ENCODE data around the gene STARD10. TPM values are rescaled to one million over a fixed set of nuclear protein-coding genes. Genes with fewer than 3 reads are reported as not detected.
"Not testable (repeated sequence)": the region's sequence is repeated elsewhere in the genome, so short reads cannot be mapped to it uniquely, and the experiment has no call there.

STARD10 gene
- total RNA-seq, 6 experiments from 2014 or later: 10.8 to 16.9 (median 15.8) TPM

DNA sequence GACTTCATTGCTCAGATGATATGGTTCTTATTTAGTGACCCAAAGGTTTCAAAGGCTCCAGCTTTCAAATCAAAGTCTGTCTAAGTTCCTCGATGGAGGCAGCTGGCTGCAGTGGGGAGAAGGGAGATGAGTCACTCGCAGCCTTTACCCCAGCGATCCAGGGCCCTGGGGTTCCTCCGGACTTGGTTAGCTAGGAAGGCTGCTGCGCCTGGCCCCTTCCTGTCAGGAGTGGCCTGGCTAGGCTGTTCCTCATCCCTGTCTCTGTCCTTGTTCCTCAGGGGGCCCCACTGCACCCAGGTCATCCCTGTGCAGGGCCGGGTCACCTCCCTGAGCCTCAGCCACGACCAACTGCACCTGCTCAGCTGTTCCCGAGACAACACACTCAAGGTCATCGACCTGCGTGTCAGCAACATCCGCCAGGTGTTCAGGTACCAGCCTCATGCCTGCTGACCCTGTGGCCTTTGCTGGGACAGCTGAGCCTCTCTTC is 34.3 kb upstream of the STARD10 start:
- peak overlapping the region; percentile 26; the same call in 1 of the 2 replicates for H3K27ac Mint-ChIP-seq

DNA sequence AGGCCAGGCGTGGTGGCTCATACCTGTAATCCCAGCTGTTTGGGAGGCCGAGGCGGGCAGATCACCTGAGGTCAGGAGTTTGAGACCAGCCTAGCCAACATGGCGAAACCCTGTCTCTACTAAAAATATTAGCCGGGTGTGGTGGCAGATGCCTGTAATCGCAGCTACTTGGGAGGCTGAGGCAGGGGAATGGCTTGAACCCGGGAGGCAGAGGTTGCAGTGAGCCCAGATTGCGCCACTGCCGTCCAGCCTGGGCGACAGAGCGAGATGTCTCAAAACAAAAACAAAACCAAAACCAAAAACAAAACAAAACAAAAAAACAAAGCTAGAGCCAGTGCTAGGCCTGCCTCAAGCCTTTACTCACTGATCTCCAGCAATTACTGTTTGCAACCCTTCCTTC is 33.8 kb upstream of the STARD10 start:
- H3K36me3 Mint-ChIP-seq (ENCODE audit: low read depth); H3K9me3 Mint-ChIP-seq; H3K4me3 Mint-ChIP-seq; DNase-seq: not testable (repeated sequence)
- H3K27me3 Mint-ChIP-seq (ENCODE audit: insufficient read depth): peaks cover 21% of the 10 kb centered on the region
- peak overlapping the region; percentile 26; the same call in 1 of the 2 replicates for H3K27ac Mint-ChIP-seq
- peaks cover 23% of the 10 kb centered on the region for H3K4me1 Mint-ChIP-seq (ENCODE audit: low read depth)

More for the DNA sequence above, 34.3 kb upstream of the STARD10 start:
- TF ChIP-seq, protein P1, sequence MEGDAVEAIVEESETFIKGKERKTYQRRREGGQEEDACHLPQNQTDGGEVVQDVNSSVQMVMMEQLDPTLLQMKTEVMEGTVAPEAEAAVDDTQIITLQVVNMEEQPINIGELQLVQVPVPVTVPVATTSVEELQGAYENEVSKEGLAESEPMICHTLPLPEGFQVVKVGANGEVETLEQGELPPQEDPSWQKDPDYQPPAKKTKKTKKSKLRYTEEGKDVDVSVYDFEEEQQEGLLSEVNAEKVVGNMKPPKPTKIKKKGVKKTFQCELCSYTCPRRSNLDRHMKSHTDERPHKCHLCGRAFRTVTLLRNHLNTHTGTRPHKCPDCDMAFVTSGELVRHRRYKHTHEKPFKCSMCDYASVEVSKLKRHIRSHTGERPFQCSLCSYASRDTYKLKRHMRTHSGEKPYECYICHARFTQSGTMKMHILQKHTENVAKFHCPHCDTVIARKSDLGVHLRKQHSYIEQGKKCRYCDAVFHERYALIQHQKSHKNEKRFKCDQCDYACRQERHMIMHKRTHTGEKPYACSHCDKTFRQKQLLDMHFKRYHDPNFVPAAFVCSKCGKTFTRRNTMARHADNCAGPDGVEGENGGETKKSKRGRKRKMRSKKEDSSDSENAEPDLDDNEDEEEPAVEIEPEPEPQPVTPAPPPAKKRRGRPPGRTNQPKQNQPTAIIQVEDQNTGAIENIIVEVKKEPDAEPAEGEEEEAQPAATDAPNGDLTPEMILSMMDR (IDR thresholded peaks at IDR 0.05): no peak
- no peak for DNase-seq
- Mint-ChIP-seq H3K36me3 (ENCODE audit: low read depth) (0 out of 2 replicates have a peak, but pooled peaks cover 3% of the 10 kb centered on the region), H3K9me3 (no peaks in the 10 kb centered on the region), H3K27me3 (ENCODE audit: insufficient read depth) (peaks cover 21% of the 10 kb centered on the region), H3K4me3 (no peak overlapping the region), H3K4me1 (ENCODE audit: low read depth) (peaks cover 23% of the 10 kb centered on the region)

GRCh38 chr11:72826942-72827480 is 33.2 kb upstream of the STARD10 start:
- no peak overlapping the region for H3K4me3 Mint-ChIP-seq
- peaks cover 21% of the 10 kb centered on the region for H3K27me3 Mint-ChIP-seq (ENCODE audit: insufficient read depth)
- H3K36me3 Mint-ChIP-seq (ENCODE audit: low read depth): no peaks in the 10 kb centered on the region
- TF ChIP-seq, protein P1 (IDR thresholded peaks at IDR 0.05): no peak
- no peaks in the 10 kb centered on the region for H3K9me3 Mint-ChIP-seq
- DNase-seq: no peak
- H3K4me1 Mint-ChIP-seq (ENCODE audit: low read depth): peaks cover 21% of the 10 kb centered on the region
- H3K27ac Mint-ChIP-seq: no peak overlapping the region

GRCh38 chr11:72826191-72826941 is 32.5 kb upstream of the STARD10 start:
- TF ChIP-seq, protein P1 (IDR thresholded peaks at IDR 0.05): no peak
- H3K27me3 Mint-ChIP-seq (ENCODE audit: insufficient read depth): peaks cover 21% of the 10 kb centered on the region
- H3K4me1 Mint-ChIP-seq (ENCODE audit: low read depth): peaks cover 15% of the 10 kb centered on the region
- H3K36me3 Mint-ChIP-seq (ENCODE audit: low read depth): no peaks in the 10 kb centered on the region
- H3K4me3 Mint-ChIP-seq: no peak overlapping the region
- DNase-seq: no peak
- no peaks in the 10 kb centered on the region for H3K9me3 Mint-ChIP-seq
- H3K27ac Mint-ChIP-seq: no peak overlapping the region

DNA sequence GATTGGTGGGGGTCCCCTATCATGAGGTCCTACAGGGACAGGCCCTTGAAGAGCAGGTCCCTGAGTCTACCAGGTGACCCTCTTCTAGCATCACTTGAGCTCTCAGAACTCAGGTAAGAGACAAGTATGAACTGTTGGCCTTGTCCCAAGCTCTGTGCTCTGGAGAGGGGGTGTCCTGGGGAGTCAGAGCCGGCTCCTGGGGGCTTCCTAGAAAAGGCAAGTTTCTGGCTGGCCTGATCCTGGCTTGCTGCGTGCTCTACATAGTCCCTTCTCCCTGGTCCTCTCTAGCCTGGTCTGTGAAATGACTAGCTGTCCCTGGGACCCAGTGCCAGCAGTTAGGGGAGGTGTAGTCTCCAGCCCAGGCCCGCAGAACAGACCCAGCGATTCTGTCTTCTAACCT is 31.8 kb upstream of the STARD10 start:
- peak overlapping the region; percentile 44; the same call in 1 of the 2 replicates for H3K27ac Mint-ChIP-seq

More for the DNA sequence above, 31.8 kb upstream of the STARD10 start:
- Mint-ChIP-seq H3K4me3 (no peak overlapping the region), H3K36me3 (ENCODE audit: low read depth) (no peaks in the 10 kb centered on the region), H3K4me1 (ENCODE audit: low read depth) (peaks cover 15% of the 10 kb centered on the region), H3K9me3 (no peaks in the 10 kb centered on the region), H3K27me3 (ENCODE audit: insufficient read depth) (peaks cover 25% of the 10 kb centered on the region)
- DNase-seq: no peak
- TF ChIP-seq, protein P1 (IDR thresholded peaks at IDR 0.05): no peak
